HCT116 (cell line): ENCODE results near the gene SMARCA2. TPM values are rescaled to one million over a fixed set of nuclear protein-coding genes. Genes with fewer than 3 reads are reported as not detected.

Source experiments
- ATAC-seq: fragments of 200-7000 bp; cut with Tn5 transposase; 2 replicates; pipeline ENCODE4 v1.9.1; 2020; ENCODE audit warnings: mild to moderate bottlenecking, moderate library complexity
- BruUV-seq: library from RNA; stranded (reverse); fragments of 400-500 nt; replicated peaks from 2 replicates; lab custom pipeline; 2021; lab: Mats Ljungman, UMichigan
- CTCF ChIA-PET: fragments of 300-600 bp; sonication (Branson Sonifier 250); formaldehyde crosslinking; loops from one replicate; lab custom pipeline; 2021; ENCODE audit warnings: antibody characterized with exemption; lab: Charles Lee
- POLR2A ChIA-PET: fragments of 300-600, 350-600 bp; sonication (Branson Sonifier 250); formaldehyde crosslinking; loops from one replicate; lab custom pipeline; 2021; ENCODE audit warnings: antibody characterized with exemption; lab: Charles Lee
- RAD21 ChIA-PET, 2 experiments: fragments of 300-600 bp; sonication (Branson Sonifier 250); formaldehyde crosslinking; loops; one replicate each; lab custom pipeline; 2023; ENCODE audit warnings: low total read pairs in 2 of 2; ENCODE audit not compliant: uncharacterized antibody in 2 of 2, unreplicated experiment in 2 of 2, low non-redundant PET in 1 of 2; lab: Charles Lee
- DNase-seq: peaks from one replicate; pipeline ENCODE4 v3.0.0-alpha.2; 2010; ENCODE audit warnings: low read depth, low spot score
- H2AFZ ChIP-seq: fragments of 200-600 bp; shearing (Covaris generic), sonication (generic); 2 replicates; pipeline ENCODE4 v1.6.1; 2017; ENCODE audit warnings: low read depth, mixed run types, mixed read lengths, antibody characterized with exemption, low read length; ENCODE audit not compliant: poor library complexity, severe bottlenecking
- H3K27ac ChIP-seq: 2 replicates; pipeline ENCODE4 v1.5.1; 2012; ENCODE audit warnings: low read depth, low read length
- H3K27me3 ChIP-seq: fragments of 200-600 bp; sonication (generic); 2 replicates; pipeline ENCODE4 v1.6.1; 2016; ENCODE audit warnings: mixed run types, low read length, mixed read lengths; ENCODE audit not compliant: insufficient read depth
- H3K36me3 ChIP-seq, 2 experiments: fragments of 200-500 bp in 1 of 2; fragments of 200-600 bp in 1 of 2; sonication (Bioruptor generic) in 1 of 2; sonication (generic) in 1 of 2; 2 replicates each; pipeline versions ENCODE4 v1.5.1 to v1.6.1; 2014 to 2016; ENCODE audit warnings: low read length in 2 of 2, inconsistent platforms in 1 of 2, mixed read lengths in 1 of 2, mixed run types in 1 of 2; ENCODE audit not compliant: insufficient read depth in 2 of 2, control insufficient read depth in 1 of 2
- H3K4me1 ChIP-seq, 2 experiments: fragments of 200-600 bp in 1 of 2; sonication (generic) in 1 of 2; 2 replicates each; pipeline versions ENCODE4 v1.5.1 to v1.6.1; 2012 to 2017; ENCODE audit warnings: low read length in 2 of 2, inconsistent platforms in 1 of 2, mild to moderate bottlenecking in 1 of 2, mixed read lengths in 1 of 2, mixed run types in 1 of 2, moderate library complexity in 1 of 2; ENCODE audit not compliant: insufficient read depth in 2 of 2, control insufficient read depth in 1 of 2
- H3K4me2 ChIP-seq: fragments of 200-600 bp; sonication (generic); 2 replicates; pipeline ENCODE4 v1.6.1; 2017; ENCODE audit warnings: mixed run types, low read length, mixed read lengths
- H3K4me3 ChIP-seq, 2 experiments: fragments of 200-600 bp in 1 of 2; sonication (generic) in 1 of 2; replicated peaks in 1 of 2; 2 replicates each; pipeline ENCODE4 v1.5.1; 2011 to 2016; ENCODE audit warnings: low read length in 2 of 2, control low read depth in 1 of 2, low read depth in 1 of 2, mild to moderate bottlenecking in 1 of 2, mixed read lengths in 1 of 2, mixed run types in 1 of 2
- H3K79me2 ChIP-seq: fragments of 200-600 bp; sonication (generic); 2 replicates; pipeline ENCODE4 v1.6.1; 2017; ENCODE audit warnings: mild to moderate bottlenecking, mixed run types, low read length, moderate library complexity, mixed read lengths; ENCODE audit not compliant: insufficient read depth
- H3K9ac ChIP-seq: fragments of 200-600 bp; sonication (generic); 2 replicates; pipeline ENCODE4 v1.6.1; 2016; ENCODE audit warnings: low read length, mixed read lengths
- H3K9me2 ChIP-seq: fragments of 200-600 bp; sonication (generic), shearing (Covaris generic); 2 replicates; pipeline ENCODE4 v1.6.1; 2017; ENCODE audit warnings: mixed run types, mild to moderate bottlenecking, moderate library complexity; ENCODE audit not compliant: insufficient read depth
- H3K9me3 ChIP-seq, 2 experiments: fragments of 200-500 bp in 1 of 2; fragments of 200-600 bp in 1 of 2; sonication (Bioruptor generic) in 1 of 2; sonication (generic) in 1 of 2; 2 replicates each; pipeline ENCODE4 v1.6.1; 2014 to 2017; ENCODE audit warnings: low read length in 2 of 2, mixed read lengths in 2 of 2, inconsistent platforms in 1 of 2, low read depth in 1 of 2, mild to moderate bottlenecking in 1 of 2, mixed run types in 1 of 2, moderate library complexity in 1 of 2; ENCODE audit not compliant: control insufficient read depth in 1 of 2, insufficient read depth in 1 of 2
- H4K20me1 ChIP-seq: fragments of 200-600 bp; sonication (generic), shearing (Covaris generic); 2 replicates; pipeline ENCODE4 v1.6.1; 2017; ENCODE audit warnings: mixed run types, mild to moderate bottlenecking, moderate library complexity; ENCODE audit not compliant: insufficient read depth
- ATF3 ChIP-seq: IDR thresholded peaks from 2 replicates; pipeline ENCODE4 v1.6.1; 2012
- CEBPB ChIP-seq: IDR thresholded peaks from 2 replicates; pipeline ENCODE4 v1.6.1; 2012; ENCODE audit warnings: low read depth
- EGR1 ChIP-seq: IDR thresholded peaks from 2 replicates; pipeline ENCODE4 v1.6.1; 2012; ENCODE audit warnings: low read depth
- ELF1 ChIP-seq: IDR thresholded peaks from 2 replicates; pipeline ENCODE4 v1.6.1; 2012; ENCODE audit warnings: low read depth, borderline replicate concordance
- EZH2 ChIP-seq: fragments of 200-600 bp; sonication (generic); IDR thresholded peaks from 2 replicates; pipeline ENCODE4 v1.6.1; 2017; ENCODE audit warnings: antibody characterized with exemption, mixed run types
- EZH2phosphoT487 ChIP-seq: fragments of 200-600 bp; IDR thresholded peaks from 2 replicates; pipeline ENCODE4 v1.6.1; 2018; ENCODE audit warnings: antibody characterized with exemption, borderline replicate concordance
- FOSL1 ChIP-seq: IDR thresholded peaks from 2 replicates; pipeline ENCODE4 v1.6.1; 2012; ENCODE audit warnings: low read depth
- JUND ChIP-seq: IDR thresholded peaks from 2 replicates; pipeline ENCODE4 v1.6.1; 2012
- MAX ChIP-seq: IDR thresholded peaks from 2 replicates; pipeline ENCODE4 v1.6.1; 2012
- POLR2A ChIP-seq: IDR thresholded peaks from 2 replicates; pipeline ENCODE4 v1.7.0; 2011; ENCODE audit warnings: borderline replicate concordance; ENCODE audit not compliant: insufficient read depth, insufficient read length; ENCODE audit errors: extremely low read depth
- RAD21 ChIP-seq: IDR thresholded peaks from 2 replicates; pipeline ENCODE4 v1.6.1; 2012; ENCODE audit warnings: low read depth, mild to moderate bottlenecking
- REST ChIP-seq: IDR thresholded peaks from 2 replicates; pipeline ENCODE4 v1.6.1; 2012; ENCODE audit warnings: low read depth
- SIN3A ChIP-seq: IDR thresholded peaks from 2 replicates; pipeline ENCODE4 v1.6.1; 2012; ENCODE audit warnings: low read depth
- SP1 ChIP-seq: IDR thresholded peaks from 2 replicates; pipeline ENCODE4 v1.6.1; 2012; ENCODE audit warnings: low read depth
- SRF ChIP-seq: IDR thresholded peaks from 2 replicates; pipeline ENCODE4 v1.6.1; 2012; ENCODE audit warnings: low read depth
- TCF7L2 ChIP-seq: IDR thresholded peaks from 2 replicates; pipeline ENCODE4 v1.7.0; 2011; ENCODE audit warnings: borderline replicate concordance, inconsistent platforms; ENCODE audit not compliant: insufficient read depth, insufficient read length; ENCODE audit errors: extremely low read depth
- YY1 ChIP-seq: IDR thresholded peaks from 2 replicates; pipeline ENCODE4 v1.6.1; 2011; ENCODE audit warnings: low read length, low read depth, moderate library complexity, mild to moderate bottlenecking; ENCODE audit not compliant: insufficient replicate concordance; ENCODE audit errors: extremely low read depth
- ZBTB33 ChIP-seq: IDR thresholded peaks from 2 replicates; pipeline ENCODE4 v1.6.1; 2011; ENCODE audit warnings: mild to moderate bottlenecking, low read length, moderate library complexity; ENCODE audit not compliant: insufficient replicate concordance; ENCODE audit errors: extremely low read depth
- ZFX ChIP-seq: fragments of 450-650 bp; IDR thresholded peaks from 2 replicates; pipeline ENCODE4 v1.6.1; 2017
- ZNF274 ChIP-seq: fragments of 200-500 bp; sonication (Bioruptor generic); IDR thresholded peaks from 2 replicates; pipeline ENCODE4 v1.6.1; 2014; ENCODE audit warnings: mild to moderate bottlenecking, low read depth, low read length, inconsistent platforms
- intact Hi-C: fragments of 100-400 bp; cut with micrococcal nuclease; formaldehyde crosslinking; loops from 2 replicates; pipeline ENCODE4 v1.10.0; 2022
- total RNA-seq: library from RNA; stranded (reverse); gene quantifications from one replicate; pipeline ENCODE4 v1.2.1, GENCODE V29; 2021; ENCODE audit not compliant: unreplicated experiment

Gene SMARCA2
- total RNA-seq, 1 experiment from 2014 or later = 14.7 TPM

- POLR2A ChIA-PET = no interaction called here
- Histone ChIP-seq H4K20me1 (no peaks in the 10 kb centered on the region), H3K36me3 (no peaks in the 10 kb centered on the region), H3K27ac (no peak overlapping the region), H3K4me3 (no peak overlapping the region), H2AFZ (no peak overlapping the region), H3K4me1 (peaks cover 2 to 3% of the 10 kb centered on the region in 2 experiments; a peak in 1 of 4 replicates), H3K4me2 (no peak overlapping the region), H3K27me3 (no peaks in the 10 kb centered on the region), H3K9me3 (no peaks in the 10 kb centered on the region), H3K9ac (no peak overlapping the region), H3K79me2 (no peaks in the 10 kb centered on the region), H3K9me2 (no peaks in the 10 kb centered on the region)
- no peak for ATAC-seq
- TF ChIP-seq SIN3A (no peak), EZH2phosphoT487 (no peak), EZH2 (no peak), EGR1 (no peak), TCF7L2 (no peak), YY1 (no peak), FOSL1 (no peak), RAD21 (no peak), POLR2A (no peak), ZNF274 (no peak), SP1 (no peak), ZFX (no peak), ATF3 (no peak), ZBTB33 (no peak), JUND (no peak), ELF1 (no peak), SRF (no peak), CEBPB (no peak), MAX (no peak), REST (no peak)
- RAD21 ChIA-PET = no interaction called here
- DNase-seq = no peak
- BruUV-seq = no TSS peak
- intact Hi-C loops = no loop called here
- CTCF ChIA-PET = interaction anchor here (0.9 kb wide), 1 partner anchor 10 kb away, joined by 3 read pairs; no protein-coding TSS in a partner anchor
Observed at GRCh38 chr9:2125906-2126305, 110.8 kb downstream of the SMARCA2 start.
